ENCODE data around the gene CALHM3.

The CALHM3 gene

DNA sequence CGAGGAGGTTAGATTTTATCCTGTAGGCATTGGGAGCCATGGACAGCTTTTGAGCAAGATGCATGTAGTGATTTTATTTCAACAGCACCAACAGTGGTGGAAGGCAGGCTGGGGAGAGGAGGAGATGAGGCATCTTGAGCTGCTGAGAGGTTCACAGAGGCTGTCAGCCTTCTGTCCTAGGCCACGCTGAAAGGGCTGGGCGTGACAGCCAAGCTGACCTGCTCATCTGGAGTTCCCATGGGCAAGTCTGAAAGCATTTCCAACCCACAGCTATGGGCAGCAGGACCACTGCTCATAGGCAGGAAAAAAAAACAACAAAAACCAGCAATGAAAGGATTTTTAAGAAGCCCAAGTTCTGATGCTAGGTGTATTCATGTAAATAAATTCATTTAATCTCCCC is 22.1 kb upstream of the CALHM3 start:
- no peak overlapping the region for H3K9ac ChIP-seq (ENCODE audit: low read depth, low read length)
- peaks cover 18% of the 10 kb centered on the region for H3K27me3 ChIP-seq (ENCODE audit: control insufficient read depth, insufficient read depth, low read length)
- H3K27ac ChIP-seq (ENCODE audit: low read depth, low read length): no peak overlapping the region

DNA sequence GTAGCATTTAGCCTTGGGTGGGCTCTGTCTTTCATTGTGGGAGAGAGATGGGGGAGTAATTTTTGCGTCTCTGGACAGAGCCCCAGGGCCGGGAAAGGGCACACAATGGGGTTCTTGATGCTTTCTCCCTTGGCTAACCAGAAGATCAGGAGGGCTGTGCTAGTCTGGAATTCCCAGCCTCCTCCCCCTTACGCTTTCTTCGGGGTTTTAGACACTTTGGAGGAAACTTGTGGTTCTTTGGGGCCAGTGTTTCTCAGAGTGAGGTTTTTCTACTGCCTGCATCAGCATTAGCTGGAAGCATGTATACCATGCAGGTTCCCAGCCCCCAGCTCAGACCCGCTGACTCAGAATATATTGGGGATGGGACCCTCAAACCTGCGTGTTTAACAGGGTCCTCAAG is 21.4 kb upstream of the CALHM3 start:
- Histone ChIP-seq H3K27me3 (ENCODE audit: control insufficient read depth, insufficient read depth, low read length) (peaks cover 25% of the 10 kb centered on the region), H3K36me3 (ENCODE audit: control insufficient read depth, insufficient read depth, low read length) (no peaks in the 10 kb centered on the region), H3K4me3 (ENCODE audit: low read depth, low read length) (no peak overlapping the region), H3K4me1 (ENCODE audit: control insufficient read depth, insufficient read depth, low read length) (no peaks in the 10 kb centered on the region), H3K9ac (ENCODE audit: low read depth, low read length) (no peak overlapping the region), H3K9me3 (ENCODE audit: control insufficient read depth, insufficient read depth, low read length) (no peaks in the 10 kb centered on the region), H3K27ac (ENCODE audit: low read depth, low read length) (no peak overlapping the region)

More for the DNA sequence above, 22.1 kb upstream of the CALHM3 start:
- no peaks in the 10 kb centered on the region for H3K9me3 ChIP-seq (ENCODE audit: control insufficient read depth, insufficient read depth, low read length)
- H3K36me3 ChIP-seq (ENCODE audit: control insufficient read depth, insufficient read depth, low read length): no peaks in the 10 kb centered on the region
- no peak overlapping the region for H3K4me3 ChIP-seq (ENCODE audit: low read depth, low read length)
- no peaks in the 10 kb centered on the region for H3K4me1 ChIP-seq (ENCODE audit: control insufficient read depth, insufficient read depth, low read length)

DNA sequence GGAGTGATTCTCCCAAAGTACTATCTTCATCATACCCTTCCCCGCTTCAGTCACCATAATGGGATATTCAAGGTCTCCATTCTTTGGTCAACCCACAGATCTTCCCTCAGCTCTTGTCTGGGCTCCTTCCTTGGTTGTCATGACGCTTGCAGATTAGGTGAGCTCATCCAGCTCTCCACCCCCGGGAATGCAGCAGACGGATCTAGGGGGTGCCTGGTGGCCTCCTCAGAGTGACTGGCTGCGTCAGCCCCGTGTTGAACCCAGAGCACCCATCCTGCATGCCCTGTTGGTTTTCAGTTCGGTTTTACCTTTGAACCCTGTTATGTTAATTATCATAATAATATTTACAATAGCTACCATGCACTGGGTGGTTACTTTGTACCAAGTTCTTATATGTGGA is 20.8 kb upstream of the CALHM3 start:
- no peak overlapping the region for H3K4me3 ChIP-seq (ENCODE audit: low read depth, low read length)
- no peak overlapping the region for H3K27ac ChIP-seq (ENCODE audit: low read depth, low read length)
- H3K9ac ChIP-seq (ENCODE audit: low read depth, low read length): no peak overlapping the region
- peaks cover 31% of the 10 kb centered on the region for H3K27me3 ChIP-seq (ENCODE audit: control insufficient read depth, insufficient read depth, low read length)
- no peaks in the 10 kb centered on the region for H3K9me3 ChIP-seq (ENCODE audit: control insufficient read depth, insufficient read depth, low read length)
- H3K36me3 ChIP-seq (ENCODE audit: control insufficient read depth, insufficient read depth, low read length): no peaks in the 10 kb centered on the region
- no peaks in the 10 kb centered on the region for H3K4me1 ChIP-seq (ENCODE audit: control insufficient read depth, insufficient read depth, low read length)

DNA sequence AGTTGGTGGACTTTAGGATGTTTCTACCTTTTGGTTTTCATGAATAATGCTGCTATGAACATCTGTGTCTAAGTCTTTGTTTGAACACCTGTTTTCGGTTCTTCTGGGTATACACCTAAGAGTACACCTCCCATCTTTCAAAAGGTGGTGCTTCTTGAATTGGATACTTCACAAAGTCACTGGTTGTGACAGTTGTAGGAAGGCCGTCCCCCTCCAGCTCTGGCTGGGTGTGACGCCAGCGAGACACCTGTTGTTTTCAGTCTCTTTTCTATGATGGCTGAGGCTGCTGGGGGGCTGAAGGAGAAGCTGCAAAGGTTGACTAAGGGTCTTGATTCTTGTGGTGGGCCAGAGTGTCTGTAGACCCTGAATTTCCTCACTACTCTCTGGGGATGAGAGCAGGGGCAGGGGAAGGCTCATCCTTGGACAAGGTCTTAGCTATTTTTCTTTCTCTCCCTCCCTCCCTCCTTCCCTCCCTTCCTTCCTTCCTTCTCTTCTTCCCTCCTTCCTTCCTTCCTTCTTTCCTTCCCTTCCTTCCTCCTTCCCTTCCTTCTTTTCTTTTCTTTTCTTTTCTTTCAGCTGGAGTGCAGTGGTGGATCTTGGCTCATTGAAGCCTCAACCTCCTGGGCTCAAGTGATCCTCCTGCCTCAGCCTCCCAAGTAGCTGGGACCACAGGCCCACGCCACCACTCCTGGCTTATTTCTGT is 20.0 kb upstream of the CALHM3 start:
- no peak overlapping the region for H3K4me3 ChIP-seq (ENCODE audit: low read depth, low read length)
- H3K9ac ChIP-seq (ENCODE audit: low read depth, low read length): no peak overlapping the region
- no peaks in the 10 kb centered on the region for H3K36me3 ChIP-seq (ENCODE audit: control insufficient read depth, insufficient read depth, low read length)
- H3K27ac ChIP-seq (ENCODE audit: low read depth, low read length): no peak overlapping the region
- H3K27me3 ChIP-seq (ENCODE audit: control insufficient read depth, insufficient read depth, low read length): peaks cover 39% of the 10 kb centered on the region
- H3K4me1 ChIP-seq (ENCODE audit: control insufficient read depth, insufficient read depth, low read length): no peaks in the 10 kb centered on the region
- H3K9me3 ChIP-seq (ENCODE audit: control insufficient read depth, insufficient read depth, low read length): no peaks in the 10 kb centered on the region

DNA sequence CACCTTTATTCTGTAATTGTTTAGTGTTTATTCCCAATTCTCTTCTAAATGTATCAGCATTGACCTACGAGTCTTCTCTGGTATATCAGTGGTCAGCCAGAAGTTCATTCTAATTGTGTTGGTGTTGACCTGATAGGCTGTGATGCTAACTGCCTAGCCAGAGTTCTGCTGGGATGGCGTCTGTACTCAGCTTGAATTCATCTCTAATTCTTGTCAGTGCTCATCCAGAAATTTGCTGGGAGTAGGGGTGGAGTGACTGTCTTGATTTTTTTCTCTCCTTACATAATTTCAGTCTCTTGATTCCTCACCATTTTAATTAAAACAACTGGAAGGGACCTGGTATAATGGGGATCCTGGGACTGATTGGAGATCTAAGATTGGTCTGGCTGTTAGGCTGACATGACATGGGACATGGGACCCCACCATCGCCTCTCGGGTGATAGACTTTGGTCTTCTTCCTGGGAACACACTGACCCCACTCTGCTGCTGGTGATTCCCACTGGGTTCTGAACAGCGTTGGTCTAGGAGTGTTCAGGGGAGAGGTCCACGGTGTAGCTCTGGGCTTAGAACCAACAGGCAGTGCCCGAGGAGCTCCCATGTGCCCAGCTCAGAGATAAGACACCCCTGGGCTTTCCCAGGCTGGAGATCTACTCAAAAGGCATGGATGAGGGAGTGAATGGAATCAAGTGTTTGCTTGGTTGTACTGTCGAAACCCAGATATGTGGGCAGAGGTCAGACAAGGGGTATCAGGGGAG is 18.3 kb upstream of the CALHM3 start:
- H3K9ac ChIP-seq (ENCODE audit: low read depth, low read length): no peak overlapping the region
- no peak overlapping the region for H3K4me3 ChIP-seq (ENCODE audit: low read depth, low read length)
- peaks cover 55% of the 10 kb centered on the region for H3K27me3 ChIP-seq (ENCODE audit: control insufficient read depth, insufficient read depth, low read length)
- no peaks in the 10 kb centered on the region for H3K4me1 ChIP-seq (ENCODE audit: control insufficient read depth, insufficient read depth, low read length)
- H3K27ac ChIP-seq (ENCODE audit: low read depth, low read length): no peak overlapping the region
- H3K36me3 ChIP-seq (ENCODE audit: control insufficient read depth, insufficient read depth, low read length): no peaks in the 10 kb centered on the region
- no peaks in the 10 kb centered on the region for H3K9me3 ChIP-seq (ENCODE audit: control insufficient read depth, insufficient read depth, low read length)

DNA sequence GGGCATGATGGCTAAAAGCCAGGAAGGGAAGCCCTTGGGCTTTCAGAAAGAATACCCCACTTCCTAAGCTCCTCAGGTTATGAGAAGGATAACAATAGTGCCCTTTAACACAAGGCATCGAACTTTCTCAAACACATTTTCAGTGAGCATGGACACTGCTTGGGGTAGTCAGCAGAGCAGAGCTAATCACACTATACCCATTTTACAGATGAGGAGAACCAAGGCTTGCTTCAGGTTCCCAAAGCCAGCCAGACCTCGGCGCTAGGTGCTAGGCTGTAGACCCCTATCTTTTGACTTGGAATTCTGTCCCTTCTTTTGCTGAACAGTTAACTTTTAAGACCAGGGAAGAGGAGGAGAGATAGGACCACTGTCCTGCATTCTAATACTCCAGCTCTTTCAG is 16.3 kb upstream of the CALHM3 start:
- H3K4me3 ChIP-seq (ENCODE audit: low read depth, low read length): no peak overlapping the region
- H3K27me3 ChIP-seq (ENCODE audit: control insufficient read depth, insufficient read depth, low read length): peaks cover 64% of the 10 kb centered on the region
- H3K9me3 ChIP-seq (ENCODE audit: control insufficient read depth, insufficient read depth, low read length): no peaks in the 10 kb centered on the region
- no peak overlapping the region for H3K27ac ChIP-seq (ENCODE audit: low read depth, low read length)
- no peaks in the 10 kb centered on the region for H3K36me3 ChIP-seq (ENCODE audit: control insufficient read depth, insufficient read depth, low read length)
- peaks cover 4% of the 10 kb centered on the region; the same call in 1 of the 2 replicates for H3K4me1 ChIP-seq (ENCODE audit: control insufficient read depth, insufficient read depth, low read length)
- no peak overlapping the region for H3K9ac ChIP-seq (ENCODE audit: low read depth, low read length)

DNA sequence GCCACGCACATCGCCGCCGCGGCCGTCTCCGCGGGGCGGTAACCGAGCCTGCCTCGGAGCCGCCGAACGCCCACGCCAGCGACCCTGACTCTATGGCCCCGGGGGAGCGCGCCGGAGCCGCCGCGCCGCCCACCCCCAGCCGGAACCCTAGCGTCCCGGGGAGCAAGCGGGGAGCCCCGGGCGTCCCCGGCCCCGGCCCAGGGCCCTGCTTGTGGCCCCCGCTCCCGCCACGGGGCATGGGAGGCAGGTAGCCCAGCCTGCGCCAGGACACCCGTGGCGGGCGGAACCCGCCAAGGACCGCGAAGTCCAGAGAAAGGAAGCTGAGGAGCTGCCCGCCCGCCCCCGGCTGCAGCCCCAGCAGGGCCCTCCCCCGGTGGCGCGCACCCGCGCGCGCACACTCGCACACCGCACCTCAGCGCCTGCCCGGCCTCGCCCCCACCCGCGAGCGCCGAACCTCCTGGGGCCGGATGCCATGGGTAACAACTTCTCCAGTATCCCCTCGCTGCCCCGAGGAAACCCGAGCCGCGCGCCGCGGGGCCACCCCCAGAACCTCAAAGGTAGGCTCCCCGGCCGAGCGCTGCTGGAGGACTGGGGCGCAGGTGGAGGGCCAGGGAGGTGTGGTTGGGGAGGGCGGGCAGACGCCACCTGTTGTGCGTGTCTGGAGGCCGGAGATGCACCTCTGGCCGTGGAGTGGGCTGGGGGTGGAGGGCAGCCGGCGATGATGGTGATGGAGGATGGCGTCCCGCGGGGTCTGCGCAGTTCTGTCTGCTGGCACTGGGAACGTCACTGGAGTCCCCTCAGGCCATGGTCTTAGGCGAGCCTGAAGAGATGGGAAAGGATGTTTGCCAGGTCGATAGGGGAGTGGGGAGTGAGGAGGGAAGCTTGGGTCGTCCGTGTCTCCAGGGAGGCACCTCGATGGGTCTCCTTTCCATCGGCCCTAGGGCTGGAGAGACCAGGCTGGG is 15.2 kb upstream of the CALHM3 start:
- peak overlapping the region; percentile 67 for H3K4me3 ChIP-seq (ENCODE audit: low read depth, low read length)
- peaks cover 4% of the 10 kb centered on the region; the same call in 1 of the 2 replicates for H3K4me1 ChIP-seq (ENCODE audit: control insufficient read depth, insufficient read depth, low read length)
- H3K9me3 ChIP-seq (ENCODE audit: control insufficient read depth, insufficient read depth, low read length): no peaks in the 10 kb centered on the region
- H3K27me3 ChIP-seq (ENCODE audit: control insufficient read depth, insufficient read depth, low read length): peaks cover 64% of the 10 kb centered on the region
- H3K9ac ChIP-seq (ENCODE audit: low read depth, low read length): no peak overlapping the region
- H3K27ac ChIP-seq (ENCODE audit: low read depth, low read length): no peak overlapping the region
- no peaks in the 10 kb centered on the region for H3K36me3 ChIP-seq (ENCODE audit: control insufficient read depth, insufficient read depth, low read length)

DNA sequence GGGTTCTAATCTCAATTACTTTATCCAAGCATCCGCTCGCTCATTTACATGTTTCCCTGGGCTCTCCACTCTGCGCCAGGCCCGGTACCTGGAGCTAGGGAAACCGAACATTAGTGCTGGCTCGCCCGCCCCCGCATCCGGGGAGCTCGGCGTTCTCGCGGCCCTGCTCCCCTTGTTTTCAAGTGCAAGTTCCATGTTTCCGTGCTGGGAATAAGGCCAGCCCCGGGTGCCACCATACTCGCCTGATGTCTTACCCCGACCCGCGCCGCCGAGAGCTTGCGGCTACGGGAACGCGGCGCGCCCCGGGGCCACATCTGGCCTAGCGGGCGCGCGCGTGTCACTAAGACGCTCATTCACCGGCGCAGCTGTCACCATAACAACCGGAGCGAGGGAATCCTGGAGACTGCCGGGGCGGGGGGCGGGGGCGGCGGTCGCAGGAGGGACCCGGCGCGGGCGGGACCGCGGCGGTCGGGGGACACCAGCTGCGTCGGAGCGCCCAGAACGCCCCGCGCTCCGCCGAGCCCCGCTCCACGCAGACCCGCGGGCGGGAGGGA is 14.4 kb upstream of the CALHM3 start, which contains the start of gene NEURL1:
Gene NEURL1 (plus strand): TSS at position 344 of the 554 bp plus-strand sequence. CDS start 683 bp downstream, outside the sequence.
- no peak within 1 kb of the TSS for H3K9ac ChIP-seq (ENCODE audit: low read depth, low read length)
- H3K4me3 ChIP-seq (ENCODE audit: low read depth, low read length): peak within 1 kb of the TSS; percentile 67
- H3K27me3 ChIP-seq (ENCODE audit: control insufficient read depth, insufficient read depth, low read length): peaks cover 64% of the 10 kb centered on the region

DNA sequence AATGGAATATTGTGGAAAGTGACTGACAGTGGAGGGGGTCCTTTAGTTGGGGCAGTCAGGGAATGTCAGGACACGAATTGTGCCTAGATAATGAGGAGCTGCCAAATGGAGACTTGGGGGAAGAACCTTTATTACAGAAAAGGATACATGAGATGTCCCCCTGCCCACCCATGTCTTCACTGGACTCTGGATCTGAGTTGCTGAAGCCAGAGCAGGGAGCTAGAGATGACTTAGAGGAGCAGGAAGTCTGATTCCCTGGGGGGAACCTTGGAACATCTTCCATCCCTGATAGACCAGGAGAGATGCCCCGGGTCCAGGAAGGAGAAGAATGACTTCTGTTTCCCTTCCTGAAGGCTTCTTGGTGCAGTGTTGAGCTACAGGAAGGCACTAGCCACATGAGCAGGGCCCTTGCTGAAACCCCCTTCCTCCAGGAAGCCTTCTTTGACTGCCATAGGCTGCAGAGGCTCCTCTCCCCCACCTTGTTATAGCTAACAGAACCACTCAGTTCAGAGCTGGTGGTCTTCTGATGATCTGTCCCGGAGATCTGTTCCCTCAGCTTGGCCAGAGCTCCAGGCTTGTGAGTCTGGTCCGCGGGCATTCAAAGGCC is 13.7 kb upstream of the CALHM3 start:
- Histone ChIP-seq H3K4me3 (ENCODE audit: low read depth, low read length) (no peak overlapping the region), H3K4me1 (ENCODE audit: control insufficient read depth, insufficient read depth, low read length) (peaks cover 4% of the 10 kb centered on the region; the same call in 1 of the 2 replicates), H3K9ac (ENCODE audit: low read depth, low read length) (no peak overlapping the region), H3K36me3 (ENCODE audit: control insufficient read depth, insufficient read depth, low read length) (no peaks in the 10 kb centered on the region), H3K27me3 (ENCODE audit: control insufficient read depth, insufficient read depth, low read length) (peaks cover 63% of the 10 kb centered on the region), H3K9me3 (ENCODE audit: control insufficient read depth, insufficient read depth, low read length) (no peaks in the 10 kb centered on the region), H3K27ac (ENCODE audit: low read depth, low read length) (no peak overlapping the region)

More for the DNA sequence above, 14.4 kb upstream of the CALHM3 start, which contains the start of gene NEURL1:
- Histone ChIP-seq H3K4me1 (ENCODE audit: control insufficient read depth, insufficient read depth, low read length) (peaks cover 4% of the 10 kb centered on the region; the same call in 1 of the 2 replicates), H3K27ac (ENCODE audit: low read depth, low read length) (no peak within 1 kb of the TSS), H3K9me3 (ENCODE audit: control insufficient read depth, insufficient read depth, low read length) (no peaks in the 10 kb centered on the region), H3K36me3 (ENCODE audit: control insufficient read depth, insufficient read depth, low read length) (no peaks in the 10 kb centered on the region)

DNA sequence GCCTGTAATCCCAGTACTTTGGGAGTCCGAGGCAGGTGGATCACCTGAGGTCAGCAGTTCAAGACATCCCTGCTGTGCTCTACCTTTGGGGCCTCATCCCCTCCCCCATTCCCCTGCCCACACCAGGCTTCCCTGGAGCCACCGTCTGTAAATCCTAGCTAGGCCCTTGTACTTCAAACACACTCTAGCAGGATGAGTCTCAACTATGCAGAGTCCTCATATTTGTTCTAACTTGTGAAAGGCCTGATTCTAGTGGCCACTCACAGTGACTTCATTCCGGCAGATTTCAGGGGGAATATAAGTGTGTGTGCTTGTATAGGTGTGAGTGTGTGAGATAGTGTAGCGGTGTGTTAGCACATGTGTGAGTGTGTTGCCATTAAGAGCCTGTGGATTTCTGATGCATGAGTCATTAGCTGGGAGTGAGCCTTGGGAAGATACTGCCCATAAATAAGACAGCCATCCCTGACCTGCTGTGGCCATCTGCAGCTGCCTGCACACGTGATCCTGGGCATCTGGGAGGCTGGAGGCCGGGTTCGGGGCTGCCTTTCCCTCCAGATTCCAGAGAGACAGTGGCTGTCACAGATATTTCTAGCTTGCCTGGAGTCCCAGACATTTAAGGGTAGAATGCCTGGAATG is 12.8 kb upstream of the CALHM3 start:
- no peak overlapping the region for H3K4me3 ChIP-seq (ENCODE audit: low read depth, low read length)
- H3K4me1 ChIP-seq (ENCODE audit: control insufficient read depth, insufficient read depth, low read length): peaks cover 4% of the 10 kb centered on the region; the same call in 1 of the 2 replicates
- peaks cover 55% of the 10 kb centered on the region for H3K27me3 ChIP-seq (ENCODE audit: control insufficient read depth, insufficient read depth, low read length)
- no peaks in the 10 kb centered on the region for H3K36me3 ChIP-seq (ENCODE audit: control insufficient read depth, insufficient read depth, low read length)
- no peaks in the 10 kb centered on the region for H3K9me3 ChIP-seq (ENCODE audit: control insufficient read depth, insufficient read depth, low read length)
- H3K27ac ChIP-seq (ENCODE audit: low read depth, low read length): no peak overlapping the region
- H3K9ac ChIP-seq (ENCODE audit: low read depth, low read length): no peak overlapping the region

Measured in HUES48 (cell line).